Retinal pigment epithelial cell (primary cell): ENCODE data around the gene ERAS.
"Not testable (repeated sequence)": the region's sequence is repeated elsewhere in the genome, so short reads cannot be mapped to it uniquely, and the experiment has no call there.

Experiments
- DNase-seq: peaks from one replicate; pipeline ENCODE4 v3.0.0-alpha.2; 2010; ENCODE audit warnings: low read depth
- H3K4me3 ChIP-seq: 2 replicates; pipeline ENCODE4 v1.5.1; 2011; ENCODE audit warnings: mild to moderate bottlenecking, low read length, control low read depth, moderate library complexity
- CTCF ChIP-seq: conservative IDR thresholded peaks from 2 replicates; pipeline ENCODE4 v1.5.1; 2011; ENCODE audit warnings: low read depth, low read length, control low read depth, inconsistent platforms

The ERAS gene

GRCh38 chrX:48831909-48832291 lies 5.6 kb downstream of the ERAS start:
- DNase-seq, result no peak
- TF ChIP-seq CTCF, result no peak
- H3K4me3 ChIP-seq, result no peak overlapping the region

GRCh38 chrX:48833542-48834138 lies 7.3 kb downstream of the ERAS start:
- no peak for DNase-seq
- no peak overlapping the region for H3K4me3 ChIP-seq

GRCh38 chrX:48834383-48834709 lies 8.0 kb downstream of the ERAS start:
- DNase-seq, result no peak
- no peak for TF ChIP-seq CTCF
- H3K4me3 ChIP-seq, result peak overlapping the region; percentile 59

More at GRCh38 chrX:48833542-48834138, 7.3 kb downstream of the ERAS start:
- peak; percentile 7 for TF ChIP-seq CTCF

GRCh38 chrX:48835524-48836329 lies 9.4 kb downstream of the ERAS start, which contains the start of gene PCSK1N:
Gene PCSK1N, minus strand, starts transcription at chrX:48835610. Its CDS starts 78 bp downstream, at chrX:48835532.
- no peak for TF ChIP-seq CTCF
- peak; percentile 16 for DNase-seq
- H3K4me3 ChIP-seq, result peak within 1 kb of the TSS; percentile 59

GRCh38 chrX:48839686-48840085 lies 13.4 kb downstream of the ERAS start:
- H3K4me3 ChIP-seq, result no peak overlapping the region
- TF ChIP-seq CTCF, result no peak
- DNase-seq, result no peak

GRCh38 chrX:48848847-48849246 lies 22.5 kb downstream of the ERAS start:
- H3K4me3 ChIP-seq, result no peak overlapping the region
- TF ChIP-seq CTCF, result no peak
- no peak for DNase-seq

- DNase-seq, result no peak
- no peak for TF ChIP-seq CTCF
- no peak overlapping the region for H3K4me3 ChIP-seq
Observed at GRCh38 chrX:48852857-48853256, 26.5 kb downstream of the ERAS start.

GRCh38 chrX:48853494-48853893 lies 27.2 kb downstream of the ERAS start:
- not testable (repeated sequence) for DNase-seq

GRCh38 chrX:48854121-48854804 lies 27.9 kb downstream of the ERAS start:
- not testable (repeated sequence) for H3K4me3 ChIP-seq, DNase-seq

More at GRCh38 chrX:48853494-48853893, 27.2 kb downstream of the ERAS start:
- H3K4me3 ChIP-seq, result not testable (repeated sequence)
